Stimulated activated CD8-positive, alpha-beta memory T cell treated with anti-CD3 and anti-CD28 coated beads, Interleukin-7, amount 100 ng/mL, for 4 hours (primary cell): ENCODE measurements around the gene CLEC10A.
A peak's percentile ranks its signal among the peaks of the same experiment; 100 is the strongest.
"Not testable (repeated sequence)": the region's sequence is repeated elsewhere in the genome, so short reads cannot be mapped to it uniquely, and the experiment has no call there.

Source experiments
- DNase-seq, 2 donors: peaks; one replicate each; pipeline ENCODE4 v3.0.0-alpha.2; 2020; ENCODE audit warnings: low read depth in 2 of 2

Gene CLEC10A

DNA sequence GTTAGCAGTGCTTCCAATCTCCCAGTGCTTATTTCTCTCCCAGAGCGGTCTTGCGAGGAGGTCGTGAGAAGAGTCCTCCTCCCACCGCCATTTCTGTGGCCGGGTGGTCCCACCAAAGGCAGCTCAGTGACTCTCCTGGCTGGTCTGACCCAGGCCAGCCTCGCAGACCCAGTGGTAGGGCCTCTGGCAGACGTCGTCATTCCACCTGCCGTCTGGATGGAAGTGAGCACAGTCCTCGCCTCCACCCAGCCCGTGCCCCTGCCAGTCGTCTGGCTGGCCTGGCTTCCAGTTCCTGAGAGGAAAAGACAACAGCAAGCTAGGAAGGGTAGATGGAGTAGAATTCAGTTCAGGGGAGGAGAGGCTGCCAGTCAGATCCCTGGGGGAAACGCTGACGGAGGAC, 5.1 kb downstream of the CLEC10A start:
- no peak for DNase-seq

DNA sequence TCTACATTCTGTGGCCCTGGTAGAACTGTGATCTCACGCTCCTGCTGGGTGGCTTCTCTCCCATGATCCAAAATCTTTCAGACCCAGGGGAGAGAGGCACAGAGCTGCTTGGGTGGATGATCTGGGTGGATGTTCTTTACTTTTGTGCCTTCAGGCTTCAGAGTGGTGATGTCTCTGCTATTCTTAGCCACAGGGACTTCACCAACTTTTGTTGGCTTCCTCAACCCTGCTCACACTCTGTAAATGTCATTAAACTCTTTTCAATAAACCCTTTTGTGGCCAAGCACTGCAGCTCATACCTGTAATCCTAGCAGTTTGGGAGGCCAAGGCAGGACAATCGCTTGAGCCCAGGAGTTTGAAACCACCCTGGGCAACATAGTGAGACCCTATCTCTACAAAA, 7.6 kb downstream of the CLEC10A start:
- no peak for DNase-seq

DNA sequence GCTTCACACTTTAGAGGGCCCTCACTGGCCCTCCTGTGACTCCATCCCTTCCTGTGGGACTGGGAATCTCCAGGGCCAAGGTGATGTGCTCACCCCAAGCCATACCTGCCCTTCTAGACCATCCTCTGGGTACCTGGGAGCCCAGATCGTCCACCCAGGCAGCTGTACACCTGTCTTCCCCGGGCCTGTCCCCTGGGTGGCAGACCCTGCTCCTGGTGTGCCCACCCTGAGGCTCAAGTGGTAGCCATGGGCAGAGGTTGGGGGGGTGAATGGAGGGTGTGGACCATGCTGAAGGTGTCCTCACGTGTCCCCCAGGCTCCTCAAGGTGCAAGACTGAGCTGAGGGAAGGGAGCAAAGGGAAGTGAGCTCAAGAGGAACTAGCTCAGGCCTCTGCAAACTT, 9.3 kb downstream of the CLEC10A start:
- DNase-seq = no peak

DNA sequence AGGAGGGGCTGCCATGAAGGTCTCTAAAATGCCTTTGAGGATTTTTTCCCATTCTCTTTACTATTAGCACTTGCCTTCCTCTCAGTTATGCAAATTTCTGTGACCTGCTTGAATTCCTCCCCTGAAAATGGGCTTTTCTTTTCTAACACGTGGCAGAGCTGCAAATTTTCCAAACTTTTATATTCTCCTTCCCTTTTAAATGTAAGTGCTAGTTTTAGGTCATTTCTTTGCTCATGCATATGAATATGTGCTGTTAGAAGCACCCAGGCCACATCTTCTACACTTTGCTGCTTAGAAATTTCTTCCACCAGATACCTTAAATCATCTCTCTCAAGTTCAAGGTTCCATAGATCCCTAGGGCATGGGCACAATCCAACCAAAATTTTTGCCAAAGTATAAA, 11.8 kb downstream of the CLEC10A start:
- DNase-seq = no peak

DNA sequence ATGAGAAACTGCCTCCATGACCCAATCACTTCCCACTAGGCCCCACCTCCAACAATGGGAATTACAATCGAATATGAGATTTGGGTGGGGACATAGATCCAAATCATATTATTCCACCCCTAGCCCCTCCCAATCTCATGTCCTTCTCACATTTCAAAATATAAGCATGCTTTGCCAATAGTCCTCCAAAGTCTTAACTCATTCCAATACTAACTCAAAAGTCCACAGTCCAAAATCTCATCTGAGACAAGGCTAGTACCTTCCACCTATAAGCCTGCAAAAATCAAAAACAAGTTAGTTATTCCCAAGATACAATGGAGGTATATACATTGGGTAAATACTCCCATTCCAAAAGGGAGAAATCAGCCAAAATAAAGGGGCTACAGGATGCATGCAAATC, 12.9 kb downstream of the CLEC10A start:
- DNase-seq = no peak

DNA sequence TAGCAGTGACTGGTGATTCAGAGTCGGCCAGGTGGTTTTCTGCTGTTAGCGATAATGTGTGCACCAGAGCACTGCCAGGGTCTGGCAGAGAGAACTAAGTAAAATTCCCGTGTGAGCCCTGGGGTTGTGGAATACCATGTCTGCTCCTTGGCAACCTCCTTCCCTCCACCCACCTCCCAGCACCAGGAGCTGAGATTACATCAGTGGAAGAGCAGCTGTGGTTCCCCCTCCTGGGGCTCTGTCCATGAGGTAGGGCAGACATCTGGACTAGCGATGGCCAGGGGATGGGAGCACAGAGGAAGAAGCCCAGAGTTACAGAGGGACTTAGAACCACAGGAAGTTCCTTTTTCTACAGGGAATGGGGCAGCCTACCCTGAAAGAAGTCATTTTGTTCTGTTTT, 15.8 kb downstream of the CLEC10A start:
- no peak for DNase-seq

DNA sequence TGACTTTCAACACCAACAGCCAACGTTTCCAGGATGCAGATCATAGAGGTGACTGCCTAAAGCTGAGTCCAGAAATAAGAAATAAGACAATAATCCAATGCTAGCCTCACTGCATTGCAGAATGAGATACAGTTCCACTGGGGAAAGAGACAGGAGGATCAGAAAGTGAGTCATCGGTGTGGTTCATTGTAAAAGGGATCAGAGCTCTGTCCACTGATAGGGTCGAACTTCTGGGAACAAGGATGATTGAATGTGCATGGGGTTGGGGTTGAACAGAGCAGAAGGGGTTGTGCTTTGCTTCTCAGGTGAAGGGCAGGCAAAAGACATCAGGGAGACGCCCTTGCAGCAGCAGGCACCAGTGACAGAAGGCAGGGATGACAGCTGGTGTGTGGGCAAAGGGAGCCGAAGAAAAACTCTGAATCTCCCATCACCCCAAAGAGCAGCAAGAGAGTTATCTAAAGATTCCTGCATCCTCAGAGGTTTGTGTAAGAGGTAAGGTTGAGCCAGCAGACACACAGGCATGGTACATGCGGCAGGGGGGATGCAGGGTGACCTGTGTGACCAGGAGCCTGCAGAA, 16.4 kb downstream of the CLEC10A start:
- DNase-seq = no peak

DNA sequence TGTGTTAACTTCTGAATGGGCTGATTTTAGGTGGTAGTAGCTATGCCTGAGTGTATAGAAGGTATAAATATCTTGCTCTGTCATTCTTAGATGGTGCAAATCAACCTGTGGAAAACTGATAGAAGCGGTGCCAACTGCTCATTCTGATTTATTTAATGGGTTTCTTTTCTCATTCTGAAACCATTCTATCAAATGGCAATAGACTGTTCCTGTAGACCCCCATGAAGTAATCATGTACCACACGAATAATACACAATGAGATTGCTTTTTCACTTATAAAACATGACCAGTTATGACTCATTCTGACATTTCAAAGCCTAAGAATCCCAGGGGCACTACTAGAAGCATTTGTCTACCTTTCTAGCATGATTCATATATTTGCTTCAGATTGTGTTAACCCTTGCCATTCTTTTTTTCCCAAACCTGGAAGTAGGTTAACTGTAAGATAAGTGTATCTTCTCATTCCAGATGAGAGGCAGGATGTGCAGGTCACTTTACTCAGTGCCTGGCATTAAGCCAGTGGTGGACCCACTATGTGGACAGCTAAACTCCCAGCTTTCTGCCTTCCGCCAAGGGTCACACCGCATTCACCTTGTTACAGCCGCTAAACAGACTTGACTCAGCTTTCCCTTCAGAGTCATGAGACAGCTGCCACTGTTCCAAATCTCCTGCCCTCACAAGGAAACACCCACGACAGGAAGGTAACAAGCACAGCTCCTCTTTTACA, 19.7 kb downstream of the CLEC10A start:
- no peak for DNase-seq

DNA sequence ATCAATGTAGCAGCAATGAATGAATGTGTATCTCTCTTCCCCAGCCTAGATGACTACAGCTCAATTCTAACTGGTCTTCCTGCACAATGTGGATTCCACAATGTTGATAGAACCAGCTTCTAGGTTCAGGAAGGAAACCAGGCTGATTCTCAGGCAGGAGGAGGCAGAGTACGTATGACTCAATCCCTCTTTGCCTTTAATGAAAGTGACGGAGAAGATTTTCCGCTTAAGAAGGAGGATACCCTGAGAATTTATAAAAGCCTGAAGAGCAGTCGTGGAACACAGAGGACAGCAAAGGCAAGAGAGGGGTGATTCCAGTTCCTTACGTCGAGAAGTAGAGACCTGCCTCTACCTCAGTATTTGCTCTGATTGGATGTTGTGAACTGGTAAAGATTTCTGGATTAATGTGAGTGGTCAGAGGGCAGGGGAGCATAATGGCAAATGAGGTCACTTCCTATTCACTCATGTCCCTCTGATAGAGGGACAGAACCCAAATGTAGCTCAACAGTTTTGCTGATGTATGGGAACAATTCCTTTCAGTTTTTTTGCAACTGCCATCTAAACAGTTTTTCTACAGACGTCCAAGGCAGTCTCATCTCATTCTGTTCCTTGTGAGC, 21.1 kb downstream of the CLEC10A start:
- no peak for DNase-seq

DNA sequence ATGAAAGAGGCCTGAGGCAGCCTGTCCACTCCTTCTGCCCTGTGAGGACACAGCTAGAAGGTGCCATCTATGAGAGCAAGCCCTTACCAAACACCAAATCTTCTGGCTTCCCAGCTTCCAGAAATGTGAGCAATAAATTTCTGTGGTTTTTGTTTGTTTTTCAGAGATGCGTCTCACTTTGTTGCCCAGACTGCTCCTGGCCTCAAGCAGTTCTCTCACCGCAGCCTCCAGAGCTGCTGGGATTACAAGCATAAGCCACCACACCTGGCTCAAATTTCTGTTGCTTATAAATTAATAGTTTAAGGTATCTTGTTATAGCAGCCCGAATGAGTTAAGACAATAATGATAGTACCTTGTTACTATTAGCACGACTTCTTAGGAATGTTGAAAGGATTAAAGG, 23.7 kb downstream of the CLEC10A start:
- no peak for DNase-seq

DNA sequence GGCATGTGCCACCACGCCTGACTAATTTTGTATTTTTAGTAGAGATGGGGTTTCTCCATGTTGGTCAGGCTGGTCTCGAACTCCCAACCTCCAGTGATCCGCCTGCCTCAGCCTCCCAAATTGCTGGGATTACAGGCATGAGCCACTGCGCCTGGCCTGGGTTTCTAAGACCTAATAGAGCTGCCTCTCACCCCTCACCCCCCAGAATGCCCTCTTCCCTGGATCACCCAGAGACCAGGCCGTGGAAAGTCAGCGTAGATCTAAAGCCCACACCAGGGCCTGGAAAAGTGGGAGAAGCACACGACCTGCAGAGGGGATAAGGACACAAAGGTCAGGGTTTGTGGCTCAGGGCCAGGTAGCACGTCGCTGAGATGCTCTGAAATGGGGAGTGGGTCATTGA, 29.5 kb downstream of the CLEC10A start:
- DNase-seq = not testable (repeated sequence)

DNA sequence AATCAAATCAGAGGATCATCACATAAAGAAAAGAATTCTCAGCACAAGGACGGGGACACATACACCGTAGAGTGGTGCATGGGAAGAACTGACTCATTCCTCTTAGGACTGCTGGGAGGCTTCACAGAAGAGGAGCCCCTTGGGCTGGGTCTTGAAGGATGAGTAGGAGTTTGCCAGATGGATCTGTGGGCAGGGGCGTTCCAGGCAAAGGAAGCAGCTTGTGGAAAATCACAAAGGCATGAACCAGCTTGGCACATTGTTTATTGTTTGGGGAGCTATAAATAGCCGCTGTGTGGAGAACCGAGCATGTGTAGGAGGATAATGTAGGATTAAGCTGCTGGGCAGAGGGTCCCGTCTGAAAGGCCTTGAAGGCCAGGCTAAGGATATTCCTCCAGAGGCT, 31.1 kb downstream of the CLEC10A start:
- DNase-seq = no peak

DNA sequence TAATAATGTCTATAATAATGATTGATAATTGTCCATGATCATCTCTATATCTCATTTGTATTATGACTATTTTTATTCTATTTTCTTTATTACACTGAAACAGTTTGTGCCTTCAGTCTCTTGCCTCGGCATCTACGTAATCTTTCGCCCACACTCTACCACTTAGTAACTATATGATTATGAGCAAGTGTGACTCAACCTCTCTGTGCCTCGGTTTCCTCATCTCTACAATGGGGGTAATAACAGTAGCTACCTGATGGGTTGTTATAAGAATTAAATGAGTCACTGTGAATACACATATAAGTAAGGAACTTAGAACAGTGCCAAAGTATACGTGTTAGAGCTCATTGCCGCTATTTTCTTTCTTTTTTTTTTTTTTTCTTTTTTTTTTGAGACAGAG, 32.5 kb downstream of the CLEC10A start:
- DNase-seq = no peak

DNA sequence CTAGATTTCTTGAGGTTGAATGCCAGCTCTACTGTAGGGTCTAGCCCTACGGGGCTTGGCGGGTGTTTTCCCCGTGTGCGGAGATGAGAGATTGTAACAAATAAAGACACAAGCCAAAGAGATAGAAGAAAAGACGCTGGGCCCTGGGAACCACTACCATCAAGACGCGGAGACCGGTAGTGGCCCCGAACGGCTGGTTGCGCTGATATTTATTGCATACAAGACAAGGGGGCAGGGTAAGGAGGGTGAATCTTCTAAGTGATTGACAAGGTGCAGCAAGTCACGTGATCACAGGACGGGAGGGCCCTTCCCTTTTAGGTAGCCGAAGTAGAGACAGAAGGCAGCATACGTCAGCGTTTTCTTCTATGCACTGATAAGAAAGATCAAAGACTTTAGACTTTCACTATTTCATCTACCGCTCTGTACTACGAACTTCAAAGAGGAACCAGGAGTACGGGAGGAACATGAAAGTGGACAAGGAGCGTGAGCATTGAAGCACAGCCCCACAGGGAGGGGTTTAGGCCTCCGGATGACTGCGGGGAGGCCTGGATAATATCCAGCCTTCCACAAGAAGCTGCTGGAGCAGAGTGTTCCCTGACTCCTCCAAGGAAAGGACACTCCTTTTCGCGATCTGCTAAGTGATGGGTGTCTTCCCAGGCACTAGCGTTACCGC, 33.2 kb downstream of the CLEC10A start:
- peak; percentile 59 to 63 for DNase-seq

DNA sequence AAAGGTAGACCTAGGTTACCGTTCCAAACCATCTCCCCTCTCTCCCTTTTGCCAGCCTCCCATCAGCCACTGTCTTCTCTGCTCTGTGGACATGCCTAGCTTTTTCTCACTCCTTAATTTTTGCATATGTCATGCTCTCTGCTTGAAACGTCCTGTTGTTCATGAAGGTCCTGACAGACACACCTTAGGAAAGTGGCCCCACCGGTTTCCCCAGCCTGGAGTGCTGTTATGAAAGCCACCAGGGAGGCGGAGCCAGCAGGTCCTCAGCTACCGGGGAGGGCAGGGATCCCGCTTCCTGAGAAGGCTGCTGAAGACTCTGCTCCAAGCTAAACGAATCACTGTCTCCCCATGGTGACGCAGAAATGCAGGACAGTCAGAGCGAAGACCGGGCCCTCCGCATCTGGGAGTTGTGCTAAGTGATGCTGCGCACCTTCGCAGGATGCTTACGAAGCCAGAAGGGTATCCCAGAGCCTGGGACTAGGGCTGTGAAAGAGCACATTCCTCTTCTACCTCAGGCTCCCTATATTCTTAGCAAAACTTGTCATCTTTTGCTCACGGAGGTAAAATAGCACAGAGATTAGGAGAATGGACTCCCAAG, 33.8 kb downstream of the CLEC10A start:
- no peak for DNase-seq

DNA sequence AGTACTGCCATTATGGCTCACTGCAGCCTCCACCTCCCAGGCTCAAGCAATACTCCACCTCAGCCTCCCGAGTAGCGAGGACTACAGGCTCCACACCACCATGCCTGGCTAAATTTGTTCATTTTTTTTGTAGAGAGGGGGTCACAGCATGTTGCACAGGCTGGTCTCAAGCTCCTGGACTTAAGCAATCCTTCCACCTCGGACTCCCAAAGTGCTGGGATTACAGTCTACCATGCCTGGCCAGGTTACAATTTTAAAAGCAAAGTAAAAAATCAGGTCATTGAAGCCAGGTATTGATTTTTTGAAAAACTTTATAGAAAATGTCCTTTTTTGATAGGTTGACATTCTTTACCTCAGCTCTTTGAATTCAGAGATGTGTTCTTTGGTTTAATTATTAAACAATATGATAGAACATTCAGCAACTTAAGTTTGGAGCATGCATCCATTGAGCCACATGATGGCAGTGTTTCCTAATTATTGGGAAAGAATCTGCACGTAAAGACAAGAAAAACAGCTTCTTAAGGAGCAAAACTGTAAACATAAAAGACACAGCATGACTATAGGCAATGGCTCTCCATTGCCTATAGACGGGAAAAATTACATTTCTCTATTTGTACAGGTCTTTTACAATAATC, 34.4 kb downstream of the CLEC10A start:
- peak in 1 of 2 donors; percentile 40 for DNase-seq

DNA sequence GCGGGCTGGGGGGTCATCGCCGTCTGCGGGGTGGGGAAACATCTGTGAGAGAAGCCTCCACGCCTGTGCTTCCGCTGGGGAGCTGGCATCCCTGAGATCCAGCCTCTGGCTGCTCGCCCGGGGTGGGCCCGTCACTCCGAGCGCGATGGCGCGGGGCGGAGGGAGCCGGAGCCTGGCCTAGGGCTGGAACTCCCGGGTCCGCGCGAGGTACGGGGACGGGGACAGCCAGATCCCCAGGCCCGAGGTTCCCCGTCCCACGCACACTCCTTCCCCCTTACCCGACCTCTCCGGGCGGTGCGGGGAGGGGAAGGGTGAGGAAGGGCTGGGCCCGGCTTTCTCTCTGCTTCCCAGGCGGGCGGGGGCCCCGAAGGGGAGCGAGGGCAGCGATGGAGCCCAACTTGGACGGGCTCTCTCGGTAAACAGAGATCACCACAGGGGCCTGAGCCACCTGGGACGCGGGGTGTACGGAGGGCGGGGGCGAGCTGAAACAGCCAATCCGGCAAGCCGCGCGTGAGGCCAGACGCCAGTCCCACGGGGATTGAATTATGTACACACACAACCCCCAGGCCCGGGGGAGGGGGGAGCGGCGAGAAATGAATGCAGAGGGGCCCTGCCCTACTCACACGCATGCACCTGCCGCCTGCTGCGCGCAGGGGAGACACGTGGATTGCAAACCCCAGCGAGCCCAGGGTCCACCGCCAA, 36.4 kb downstream of the CLEC10A start, which contains the start of gene SLC16A11:
TSS of gene SLC16A11 (minus strand) at position 596 of the 702 bp plus-strand sequence. CDS start at position 17, 579 bp downstream.
- no peak for DNase-seq

DNA sequence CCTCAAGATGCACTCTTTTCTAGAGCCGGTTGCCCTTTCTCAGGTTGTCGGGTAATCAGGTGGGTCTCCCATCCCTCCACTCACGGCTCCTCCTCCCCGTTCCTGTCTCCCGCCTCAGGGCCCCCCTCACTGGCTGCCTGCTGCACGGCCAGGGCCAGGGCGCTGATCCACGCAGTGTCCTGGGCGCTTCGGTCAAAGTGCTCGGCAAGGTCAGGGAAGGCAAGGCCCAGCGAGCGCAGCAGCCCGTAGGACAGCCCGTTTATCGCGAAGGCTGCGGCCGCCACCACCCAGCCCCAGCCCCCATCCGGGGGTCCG, 36.9 kb downstream of the CLEC10A start:
- no peak for DNase-seq

DNA sequence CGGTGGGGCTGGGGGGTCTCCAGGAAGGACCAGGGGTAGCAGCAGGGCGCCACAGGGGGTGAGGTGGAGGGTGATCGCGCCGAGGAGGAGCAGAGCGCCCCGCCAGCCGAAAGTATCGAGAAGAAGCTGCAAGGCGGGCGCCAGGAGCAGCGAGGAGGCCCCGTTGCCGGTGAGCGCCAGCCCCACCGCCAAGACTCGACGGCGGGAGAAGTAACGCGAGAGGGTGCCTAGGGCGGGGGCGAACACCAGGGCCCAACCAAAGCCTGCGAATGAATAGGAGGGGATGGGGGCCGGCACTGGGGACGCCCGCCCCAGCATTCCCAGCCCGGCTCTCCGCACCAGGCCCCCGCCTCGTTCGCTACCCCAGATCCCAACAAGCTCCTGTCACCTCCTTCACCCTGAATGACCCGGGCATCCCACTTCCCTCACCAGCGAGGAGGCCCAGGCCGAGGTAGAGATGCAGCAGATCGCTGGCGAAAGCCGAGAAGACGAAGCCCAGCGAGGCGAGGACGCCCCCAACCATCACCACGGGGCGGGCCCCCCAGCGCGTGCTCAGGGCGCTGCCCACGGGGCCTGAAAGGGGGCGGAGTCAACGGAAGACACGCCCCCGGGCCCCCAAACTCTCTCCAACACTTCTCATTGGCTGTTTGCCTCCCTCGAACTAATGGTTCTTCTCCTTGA, 37.4 kb downstream of the CLEC10A start:
- DNase-seq = peak in 1 of 2 donors; percentile 42

DNA sequence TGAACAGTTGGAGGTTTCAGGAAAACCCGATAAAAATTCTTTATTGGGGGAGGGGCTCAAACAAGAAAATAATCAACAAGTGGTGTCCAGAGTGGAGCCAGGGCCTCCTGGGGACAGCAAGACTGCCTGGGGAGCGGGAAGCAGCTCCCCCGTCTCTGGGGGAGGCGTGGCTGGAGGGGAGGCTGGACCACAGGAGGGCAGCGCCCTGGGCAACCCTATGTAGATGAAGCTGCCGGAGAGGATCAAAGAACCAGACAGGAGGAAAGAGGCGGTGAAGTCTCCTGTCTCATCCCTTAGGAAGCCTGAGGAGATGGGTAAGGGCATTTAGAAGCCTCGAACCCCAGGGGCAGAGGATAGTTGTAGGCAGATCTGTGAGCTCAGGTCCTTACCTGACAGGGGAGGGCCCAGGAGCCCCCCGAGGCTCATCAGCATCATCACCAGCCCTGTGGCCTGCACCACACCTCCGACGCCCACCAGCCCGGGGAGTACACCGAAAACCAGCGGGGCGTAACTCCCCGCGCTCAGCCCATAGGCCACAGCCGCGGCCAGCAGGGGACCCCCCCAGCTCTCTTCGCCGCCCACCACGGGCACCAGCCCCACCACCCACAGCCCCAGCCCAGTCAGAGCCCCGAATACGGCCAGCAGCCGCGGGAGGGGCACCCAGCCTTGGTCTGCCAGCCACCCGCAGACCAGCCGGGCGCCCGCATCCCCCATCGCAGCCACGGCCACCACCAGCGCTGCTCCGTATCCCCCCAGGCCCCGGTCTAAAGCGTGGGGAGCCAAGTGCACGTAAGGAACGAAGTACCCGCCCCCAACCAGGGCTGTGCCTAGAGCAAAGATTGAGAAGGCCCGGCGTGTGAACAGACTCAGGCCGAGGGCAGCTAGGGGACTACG, 38.2 kb downstream of the CLEC10A start:
- no peak for DNase-seq
